C4-2B (cell line): ENCODE results near the gene TLX2.

Source experiments
- H3K27ac ChIP-seq: fragments of 450-650 bp; 2 replicates; pipeline ENCODE4 v1.5.1; 2017
- CTCF ChIP-seq: fragments of 450-650 bp; conservative IDR thresholded peaks from 2 replicates; pipeline ENCODE4 v1.5.1; 2017; ENCODE audit warnings: mild to moderate bottlenecking
- ZFX ChIP-seq: fragments of 450-650 bp; IDR thresholded peaks from 2 replicates; pipeline ENCODE4 v1.6.1; 2017

Gene TLX2

GRCh38 chr2:74522516-74522915 is 8.3 kb downstream of the TLX2 start:
- TF ChIP-seq CTCF: no peak
- no peak for TF ChIP-seq ZFX
- no peak overlapping the region for H3K27ac ChIP-seq

- no peak for TF ChIP-seq ZFX
- no peak for TF ChIP-seq CTCF
Observed at GRCh38 chr2:74524005-74524404, 9.8 kb downstream of the TLX2 start.

GRCh38 chr2:74524955-74525716 is 10.9 kb downstream of the TLX2 start:
- H3K27ac ChIP-seq: peak overlapping the region; percentile 30; the same call in 1 of the 2 replicates
- TF ChIP-seq ZFX (no peak), CTCF (no peak)

More at GRCh38 chr2:74524005-74524404, 9.8 kb downstream of the TLX2 start:
- no peak overlapping the region for H3K27ac ChIP-seq

- TF ChIP-seq ZFX (no peak), CTCF (no peak)
Observed at GRCh38 chr2:74525717-74526648, 11.7 kb downstream of the TLX2 start, which contains the start of gene DQX1. TSS of gene DQX1 (minus strand) at chr2:74526231. CDS start at chr2:74525729, 502 bp downstream.

GRCh38 chr2:74526649-74527230 is 12.5 kb downstream of the TLX2 start:
- TF ChIP-seq ZFX: no peak
- no peak for TF ChIP-seq CTCF
- H3K27ac ChIP-seq: no peak overlapping the region; the same call in 1 of the 2 replicates

More at GRCh38 chr2:74525717-74526648, 11.7 kb downstream of the TLX2 start, which contains the start of gene DQX1:
- H3K27ac ChIP-seq: peak within 1 kb of the TSS; percentile 30; the same call in 1 of the 2 replicates

GRCh38 chr2:74527741-74528140 is 13.5 kb downstream of the TLX2 start:
- peak overlapping the region; percentile 94; the same call in 1 of the 2 replicates for H3K27ac ChIP-seq

More at GRCh38 chr2:74527741-74528140, 13.5 kb downstream of the TLX2 start:
- TF ChIP-seq ZFX (no peak), CTCF (no peak)
